Measurements from ENCODE around the gene CYTH2.
A peak's percentile ranks its signal among the peaks of the same experiment; 100 is the strongest.

The CYTH2 gene

DNA sequence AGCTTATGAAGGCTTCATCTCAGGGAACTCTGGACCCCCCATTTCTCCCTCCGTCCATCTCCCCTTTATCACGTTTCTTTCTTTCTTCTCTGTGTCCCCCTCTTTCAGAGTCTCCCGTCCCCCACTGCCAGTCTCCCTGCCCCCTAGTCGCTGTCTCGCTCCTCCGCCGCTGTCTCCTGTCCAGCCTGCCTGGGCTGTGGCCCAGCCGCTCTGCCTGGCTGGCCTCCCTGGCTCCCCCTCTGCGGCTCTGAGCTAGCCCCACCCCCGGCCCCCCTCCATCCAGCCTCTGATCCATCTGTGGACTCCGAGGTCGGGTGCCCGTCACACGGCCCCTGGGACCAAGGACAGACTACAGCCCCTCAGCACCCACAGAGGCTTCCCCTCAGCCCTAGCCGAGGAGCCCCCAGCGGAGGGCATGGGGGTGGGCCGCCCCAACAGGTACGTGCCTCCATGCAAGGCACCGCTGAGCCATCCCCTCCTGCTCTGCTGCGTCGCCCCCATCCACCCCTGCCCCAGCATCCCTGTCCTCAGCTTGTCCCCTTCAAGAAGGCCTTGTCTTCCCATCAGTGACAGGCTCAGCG lies 14.9 kb upstream of the CYTH2 start:
- no peak for DNase-seq

- no peak for DNase-seq
These were observed 13.8 kb upstream of the CYTH2 start, which contains the start of gene KCNJ14 for GRCh38 chr19:48455171-48455907. KCNJ14 (plus strand) TSS chr19:48455574; CDS start chr19:48461725, 6,151 bp downstream.

- DNase-seq: no peak
These were observed 13.1 kb upstream of the CYTH2 start for GRCh38 chr19:48455908-48456562.

DNA sequence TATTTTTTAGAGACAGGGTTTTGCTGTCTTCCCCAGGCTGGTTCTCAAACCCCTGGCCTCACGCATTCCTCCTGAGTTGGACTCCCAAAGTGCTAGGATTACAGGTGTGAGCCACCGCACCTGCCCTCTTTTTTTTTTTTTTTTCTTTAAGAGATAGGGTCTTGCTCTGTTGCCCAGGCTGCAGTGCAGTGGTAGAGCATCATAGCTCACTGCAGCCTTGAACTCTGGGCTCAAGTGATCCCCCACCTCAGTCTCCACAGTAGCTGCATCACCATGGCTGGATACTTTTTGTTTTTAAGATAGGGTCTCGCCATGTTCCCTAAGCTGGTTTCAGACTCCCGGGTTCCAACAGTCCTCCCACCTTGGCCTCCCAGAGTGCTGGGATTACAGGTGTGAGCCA lies 12.3 kb upstream of the CYTH2 start:
- no peak for DNase-seq

GRCh38 chr19:48458016-48458415 lies 11.2 kb upstream of the CYTH2 start:
- no peak for DNase-seq

- no peak for DNase-seq
These were observed 7.6 kb upstream of the CYTH2 start for GRCh38 chr19:48461651-48461981.

DNA sequence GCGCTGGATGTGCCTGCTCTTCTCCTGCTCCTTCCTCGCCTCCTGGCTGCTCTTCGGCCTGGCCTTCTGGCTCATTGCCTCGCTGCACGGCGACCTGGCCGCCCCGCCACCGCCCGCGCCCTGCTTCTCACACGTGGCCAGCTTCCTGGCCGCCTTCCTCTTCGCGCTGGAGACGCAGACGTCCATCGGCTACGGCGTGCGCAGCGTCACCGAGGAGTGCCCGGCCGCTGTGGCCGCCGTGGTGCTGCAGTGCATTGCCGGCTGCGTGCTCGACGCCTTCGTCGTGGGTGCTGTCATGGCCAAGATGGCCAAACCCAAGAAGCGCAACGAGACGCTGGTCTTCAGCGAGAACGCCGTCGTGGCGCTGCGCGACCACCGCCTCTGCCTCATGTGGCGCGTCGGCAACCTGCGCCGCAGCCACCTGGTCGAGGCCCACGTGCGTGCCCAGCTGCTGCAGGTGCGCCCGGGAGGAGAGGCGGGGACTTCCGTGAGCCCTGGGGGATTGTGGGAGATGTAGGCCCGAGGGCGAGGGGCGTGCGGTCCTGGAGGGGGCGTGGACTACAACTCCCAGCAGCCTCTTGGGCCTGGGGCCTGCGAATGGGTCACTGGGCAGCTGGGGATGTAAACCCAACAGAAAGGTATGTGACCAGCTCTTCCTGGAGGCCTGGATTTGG lies 7.0 kb upstream of the CYTH2 start:
- DNase-seq: no peak

- no peak for DNase-seq
These were observed 4.0 kb upstream of the CYTH2 start for GRCh38 chr19:48465215-48465614.

GRCh38 chr19:48466561-48467325 lies 2.4 kb upstream of the CYTH2 start:
- DNase-seq: no peak

- peak; percentile 100 for DNase-seq
These were observed 339 bp upstream of the CYTH2 start for GRCh38 chr19:48468772-48469288.

DNA sequence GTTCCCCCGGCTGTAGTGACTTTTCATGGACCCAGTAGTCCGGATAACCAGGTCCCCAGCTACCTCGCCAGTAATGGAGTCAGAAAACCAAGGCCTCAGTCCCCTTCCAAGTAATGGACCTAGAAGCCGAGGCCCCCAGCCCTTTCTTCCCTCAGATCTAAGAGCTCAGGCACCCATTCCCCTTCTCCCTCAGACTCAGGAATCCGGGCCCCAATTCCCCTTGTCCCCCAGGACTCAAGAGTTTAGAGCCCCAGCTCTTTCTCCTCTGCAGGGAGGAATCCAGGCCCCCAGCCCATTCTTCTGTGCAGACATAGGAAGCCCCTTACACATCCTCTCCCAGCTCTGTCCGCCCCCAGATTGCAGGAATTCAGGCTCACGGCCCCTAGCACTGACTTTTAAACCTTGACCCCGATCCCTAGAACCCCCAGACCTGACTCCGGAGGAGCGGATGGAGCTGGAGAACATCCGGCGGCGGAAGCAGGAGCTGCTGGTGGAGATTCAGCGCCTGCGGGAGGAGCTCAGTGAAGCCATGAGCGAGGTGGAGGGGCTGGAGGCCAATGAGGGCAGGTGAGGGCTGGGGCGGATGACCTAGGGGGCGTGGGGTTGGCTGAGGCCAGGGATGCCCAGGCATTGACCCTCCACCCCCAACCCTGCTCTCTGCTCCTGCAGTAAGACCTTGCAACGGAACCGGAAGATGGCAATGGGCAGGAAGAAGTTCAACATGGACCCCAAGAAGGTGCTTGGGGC lies 938 bp downstream of the CYTH2 start:
- DNase-seq: no peak

DNA sequence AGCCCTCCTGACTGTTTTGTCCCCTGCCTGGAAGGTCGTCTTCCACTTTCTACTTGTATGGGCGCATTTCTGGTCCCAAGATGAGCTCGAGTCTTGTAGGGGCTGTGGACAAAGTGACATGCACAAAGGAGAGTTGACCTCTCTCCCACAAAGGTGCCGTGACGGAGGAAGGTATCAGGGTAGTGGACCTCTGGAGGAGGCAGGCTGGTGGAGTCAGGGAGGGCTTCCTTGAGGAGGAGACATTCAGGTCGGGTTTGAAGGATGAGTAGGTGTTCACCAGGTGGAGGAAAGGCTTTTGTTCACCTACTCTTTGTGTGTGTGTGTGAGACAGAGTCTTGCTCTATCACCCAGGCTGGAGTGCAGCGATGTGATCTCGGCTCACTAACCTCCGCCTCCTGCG lies 1.7 kb downstream of the CYTH2 start:
- no peak for DNase-seq

- DNase-seq: no peak
These were observed 2.7 kb downstream of the CYTH2 start for GRCh38 chr19:48471836-48472235.

DNA sequence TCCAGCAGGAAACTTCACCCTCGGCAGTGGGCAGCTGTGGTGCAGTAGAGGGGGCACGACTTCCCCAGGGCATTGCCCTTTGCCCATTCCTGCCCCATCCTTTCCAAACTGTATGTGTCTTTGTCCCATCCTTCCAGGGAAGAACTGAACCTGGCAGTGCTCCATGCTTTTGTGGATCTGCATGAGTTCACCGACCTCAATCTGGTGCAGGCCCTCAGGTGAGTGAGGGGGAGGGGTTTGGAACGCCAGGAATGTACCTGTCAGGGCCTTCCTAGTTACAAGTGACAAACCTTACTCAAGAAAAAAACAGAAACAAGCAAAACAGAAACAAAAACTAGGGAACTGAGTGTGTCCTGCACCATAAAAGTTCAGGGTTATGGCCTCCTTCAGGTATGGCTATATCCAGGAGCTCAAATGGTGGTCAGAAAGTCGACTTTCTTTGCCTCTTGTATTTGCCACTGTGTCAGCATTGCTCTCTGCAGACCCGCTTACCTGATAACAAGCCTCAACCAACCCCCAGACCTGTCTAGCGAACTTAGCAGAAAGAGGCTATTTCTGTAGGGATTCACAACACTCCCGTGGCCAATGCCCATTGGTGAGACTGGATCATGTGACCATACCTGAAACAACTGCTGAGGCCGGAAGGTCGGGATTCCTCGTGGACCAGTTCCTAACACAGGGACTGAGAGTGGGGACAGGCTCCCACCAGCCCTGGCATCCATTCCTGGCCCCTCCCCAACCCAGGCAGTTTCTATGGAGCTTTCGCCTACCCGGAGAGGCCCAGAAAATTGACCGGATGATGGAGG lies 4.2 kb downstream of the CYTH2 start:
- DNase-seq: no peak

DNA sequence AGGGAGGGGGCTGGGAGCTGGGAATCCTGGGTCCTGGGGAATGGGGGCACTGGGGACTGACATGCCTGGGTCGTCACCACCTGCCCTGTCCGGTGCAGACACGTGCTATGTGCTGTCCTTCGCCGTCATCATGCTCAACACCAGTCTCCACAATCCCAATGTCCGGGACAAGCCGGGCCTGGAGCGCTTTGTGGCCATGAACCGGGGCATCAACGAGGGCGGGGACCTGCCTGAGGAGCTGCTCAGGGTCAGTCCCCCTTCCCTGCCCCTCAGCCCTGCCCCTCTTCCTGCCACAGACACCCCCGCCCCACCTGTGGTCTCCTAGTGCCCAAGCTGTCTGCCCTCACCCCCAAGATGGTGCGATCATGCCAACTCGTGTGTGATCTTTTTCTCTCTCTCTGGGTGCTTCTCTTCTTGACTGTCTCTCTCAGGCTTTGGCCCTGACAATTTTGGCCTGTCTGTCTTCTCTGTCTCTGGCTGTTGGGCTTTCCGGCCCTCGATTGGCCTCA lies 5.0 kb downstream of the CYTH2 start:
- DNase-seq: no peak

- DNase-seq: no peak
These were observed 6.3 kb downstream of the CYTH2 start for GRCh38 chr19:48475369-48476068.

GRCh38 chr19:48476176-48476575 lies 7.0 kb downstream of the CYTH2 start:
- no peak for DNase-seq

- DNase-seq: no peak
These were observed 8.0 kb downstream of the CYTH2 start for GRCh38 chr19:48477067-48477685.

GRCh38 chr19:48477698-48478338 lies 8.6 kb downstream of the CYTH2 start:
- no peak for DNase-seq

Data from NCI-H1436 treated with DMSO at 0.1 percent for 48 hours (cell line).